ENCODE results near the gene THUMPD2.

DNA sequence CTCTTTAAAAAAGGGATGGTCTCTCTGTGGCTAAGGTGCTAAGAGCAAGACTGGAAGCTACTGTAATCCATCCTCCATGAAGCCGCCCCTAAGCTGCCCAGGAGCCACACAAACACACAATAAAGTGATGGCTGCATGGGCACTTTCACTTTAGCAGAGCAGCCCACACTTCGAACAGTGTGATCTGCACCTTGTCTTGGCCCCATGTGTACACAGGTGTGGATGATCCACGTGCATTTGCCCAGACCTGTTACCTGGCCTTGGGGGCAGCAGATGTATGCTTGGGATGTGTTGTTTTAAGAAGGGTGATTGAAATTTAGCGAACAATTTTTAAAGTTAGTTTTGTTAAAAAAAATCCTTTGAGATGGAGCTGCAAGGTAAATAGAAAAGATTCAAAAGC, 73.4 kb downstream of the THUMPD2 start:
- TF ChIP-seq, protein P1, sequence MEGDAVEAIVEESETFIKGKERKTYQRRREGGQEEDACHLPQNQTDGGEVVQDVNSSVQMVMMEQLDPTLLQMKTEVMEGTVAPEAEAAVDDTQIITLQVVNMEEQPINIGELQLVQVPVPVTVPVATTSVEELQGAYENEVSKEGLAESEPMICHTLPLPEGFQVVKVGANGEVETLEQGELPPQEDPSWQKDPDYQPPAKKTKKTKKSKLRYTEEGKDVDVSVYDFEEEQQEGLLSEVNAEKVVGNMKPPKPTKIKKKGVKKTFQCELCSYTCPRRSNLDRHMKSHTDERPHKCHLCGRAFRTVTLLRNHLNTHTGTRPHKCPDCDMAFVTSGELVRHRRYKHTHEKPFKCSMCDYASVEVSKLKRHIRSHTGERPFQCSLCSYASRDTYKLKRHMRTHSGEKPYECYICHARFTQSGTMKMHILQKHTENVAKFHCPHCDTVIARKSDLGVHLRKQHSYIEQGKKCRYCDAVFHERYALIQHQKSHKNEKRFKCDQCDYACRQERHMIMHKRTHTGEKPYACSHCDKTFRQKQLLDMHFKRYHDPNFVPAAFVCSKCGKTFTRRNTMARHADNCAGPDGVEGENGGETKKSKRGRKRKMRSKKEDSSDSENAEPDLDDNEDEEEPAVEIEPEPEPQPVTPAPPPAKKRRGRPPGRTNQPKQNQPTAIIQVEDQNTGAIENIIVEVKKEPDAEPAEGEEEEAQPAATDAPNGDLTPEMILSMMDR (IDR thresholded peaks at IDR 0.05) = no peak
- TF ChIP-seq POLR2AphosphoS5 (IDR thresholded peaks at IDR 0.05) (no peak), POLR2A (IDR thresholded peaks at IDR 0.05) (no peak)

All from breast epithelium (tissue), 3 donors.